Activated naive CD8-positive, alpha-beta T cell (primary cell): ENCODE data around the gene AAR2.

Source experiments
- H3K27ac Mint-ChIP-seq: one replicate; pipeline ENCODE4 v1.8.0; 2021; ENCODE audit warnings: mixed read lengths
- H3K27me3 Mint-ChIP-seq: one replicate; pipeline ENCODE4 v1.8.0; 2021; ENCODE audit warnings: mixed read lengths
- H3K36me3 Mint-ChIP-seq: one replicate; pipeline ENCODE4 v1.8.0; 2021; ENCODE audit warnings: mixed read lengths
- H3K4me1 Mint-ChIP-seq: one replicate; pipeline ENCODE4 v1.8.0; 2021; ENCODE audit warnings: low read depth, mixed read lengths
- H3K4me3 Mint-ChIP-seq: one replicate; pipeline ENCODE4 v1.8.0; 2021; ENCODE audit warnings: mild to moderate bottlenecking, mixed read lengths
- H3K9me3 Mint-ChIP-seq: one replicate; pipeline ENCODE4 v1.8.0; 2021; ENCODE audit warnings: low read depth, mixed read lengths

The AAR2 gene

GRCh38 chr20:36274181-36274841 is 38.0 kb downstream of the AAR2 start:
- no peak overlapping the region for H3K27ac Mint-ChIP-seq
- no peaks in the 10 kb centered on the region for H3K4me1 Mint-ChIP-seq
- peaks cover 5% of the 10 kb centered on the region for H3K27me3 Mint-ChIP-seq
- H3K36me3 Mint-ChIP-seq = no peaks in the 10 kb centered on the region
- no peaks in the 10 kb centered on the region for H3K9me3 Mint-ChIP-seq
- H3K4me3 Mint-ChIP-seq = no peak overlapping the region

- Mint-ChIP-seq H3K9me3 (no peaks in the 10 kb centered on the region), H3K27me3 (peaks cover 6% of the 10 kb centered on the region), H3K27ac (no peak overlapping the region), H3K4me1 (no peaks in the 10 kb centered on the region), H3K4me3 (no peak overlapping the region), H3K36me3 (no peaks in the 10 kb centered on the region)
Measured at GRCh38 chr20:36275011-36275410, 38.7 kb downstream of the AAR2 start.

- Mint-ChIP-seq H3K27ac (no peak overlapping the region), H3K9me3 (no peaks in the 10 kb centered on the region), H3K4me3 (no peak overlapping the region), H3K4me1 (no peaks in the 10 kb centered on the region), H3K36me3 (no peaks in the 10 kb centered on the region), H3K27me3 (peaks cover 11% of the 10 kb centered on the region)
Measured at GRCh38 chr20:36275441-36276189, 39.3 kb downstream of the AAR2 start.

- Mint-ChIP-seq H3K36me3 (no peaks in the 10 kb centered on the region), H3K9me3 (no peaks in the 10 kb centered on the region), H3K27ac (no peak overlapping the region), H3K4me3 (no peak overlapping the region), H3K27me3 (peaks cover 13% of the 10 kb centered on the region), H3K4me1 (no peaks in the 10 kb centered on the region)
Measured at GRCh38 chr20:36277546-36277945, 41.3 kb downstream of the AAR2 start.

- no peak overlapping the region for H3K4me3 Mint-ChIP-seq
- H3K9me3 Mint-ChIP-seq = no peaks in the 10 kb centered on the region
- H3K36me3 Mint-ChIP-seq = no peaks in the 10 kb centered on the region
- H3K4me1 Mint-ChIP-seq = no peaks in the 10 kb centered on the region
- H3K27ac Mint-ChIP-seq = no peak overlapping the region
- peaks cover 13% of the 10 kb centered on the region for H3K27me3 Mint-ChIP-seq
Measured at GRCh38 chr20:36279362-36279761, 43.1 kb downstream of the AAR2 start.

- H3K9me3 Mint-ChIP-seq = no peaks in the 10 kb centered on the region
- H3K27me3 Mint-ChIP-seq = peaks cover 13% of the 10 kb centered on the region
- H3K4me3 Mint-ChIP-seq = no peak overlapping the region
- H3K36me3 Mint-ChIP-seq = no peaks in the 10 kb centered on the region
- H3K27ac Mint-ChIP-seq = no peak overlapping the region
- H3K4me1 Mint-ChIP-seq = no peaks in the 10 kb centered on the region
Measured at GRCh38 chr20:36279776-36280175, 43.5 kb downstream of the AAR2 start.

GRCh38 chr20:36281785-36282380 is 45.6 kb downstream of the AAR2 start:
- no peak overlapping the region for H3K27ac Mint-ChIP-seq
- peaks cover 11% of the 10 kb centered on the region for H3K27me3 Mint-ChIP-seq
- H3K4me1 Mint-ChIP-seq = no peaks in the 10 kb centered on the region
- H3K4me3 Mint-ChIP-seq = no peak overlapping the region
- H3K9me3 Mint-ChIP-seq = no peaks in the 10 kb centered on the region
- no peaks in the 10 kb centered on the region for H3K36me3 Mint-ChIP-seq

- Mint-ChIP-seq H3K9me3 (peaks cover 4% of the 10 kb centered on the region), H3K4me3 (no peak overlapping the region), H3K27ac (no peak overlapping the region), H3K4me1 (no peaks in the 10 kb centered on the region), H3K36me3 (no peaks in the 10 kb centered on the region), H3K27me3 (peaks cover 10% of the 10 kb centered on the region)
Measured at GRCh38 chr20:36284751-36285150, 48.5 kb downstream of the AAR2 start.

GRCh38 chr20:36285746-36286447 is 49.6 kb downstream of the AAR2 start:
- Mint-ChIP-seq H3K27ac (no peak overlapping the region), H3K9me3 (peaks cover 4% of the 10 kb centered on the region), H3K27me3 (peaks cover 7% of the 10 kb centered on the region)

GRCh38 chr20:36297656-36298055 is 61.4 kb downstream of the AAR2 start:
- Mint-ChIP-seq H3K36me3 (no peaks in the 10 kb centered on the region), H3K9me3 (no peaks in the 10 kb centered on the region), H3K4me1 (no peaks in the 10 kb centered on the region), H3K27me3 (peaks cover 30% of the 10 kb centered on the region), H3K4me3 (no peak overlapping the region), H3K27ac (no peak overlapping the region)

More at GRCh38 chr20:36285746-36286447, 49.6 kb downstream of the AAR2 start:
- Mint-ChIP-seq H3K4me1 (no peaks in the 10 kb centered on the region), H3K36me3 (no peaks in the 10 kb centered on the region), H3K4me3 (no peak overlapping the region)

- Mint-ChIP-seq H3K27ac (no peak overlapping the region), H3K36me3 (no peaks in the 10 kb centered on the region), H3K9me3 (no peaks in the 10 kb centered on the region), H3K4me1 (no peaks in the 10 kb centered on the region), H3K4me3 (no peak overlapping the region), H3K27me3 (peaks cover 30% of the 10 kb centered on the region)
Measured at GRCh38 chr20:36298061-36298460, 61.8 kb downstream of the AAR2 start.

- H3K4me3 Mint-ChIP-seq = no peak overlapping the region
- no peaks in the 10 kb centered on the region for H3K36me3 Mint-ChIP-seq
- no peaks in the 10 kb centered on the region for H3K9me3 Mint-ChIP-seq
- peaks cover 33% of the 10 kb centered on the region for H3K27me3 Mint-ChIP-seq
- no peak overlapping the region for H3K27ac Mint-ChIP-seq
- no peaks in the 10 kb centered on the region for H3K4me1 Mint-ChIP-seq
Measured at GRCh38 chr20:36298795-36299339, 62.6 kb downstream of the AAR2 start.

GRCh38 chr20:36299459-36299858 is 63.2 kb downstream of the AAR2 start:
- H3K4me1 Mint-ChIP-seq = no peaks in the 10 kb centered on the region
- no peak overlapping the region for H3K27ac Mint-ChIP-seq
- H3K9me3 Mint-ChIP-seq = no peaks in the 10 kb centered on the region
- no peaks in the 10 kb centered on the region for H3K36me3 Mint-ChIP-seq
- no peak overlapping the region for H3K4me3 Mint-ChIP-seq
- H3K27me3 Mint-ChIP-seq = peaks cover 38% of the 10 kb centered on the region

GRCh38 chr20:36301359-36302119 is 65.3 kb downstream of the AAR2 start:
- H3K4me3 Mint-ChIP-seq = no peak overlapping the region
- peaks cover 38% of the 10 kb centered on the region for H3K27me3 Mint-ChIP-seq

More at GRCh38 chr20:36301359-36302119, 65.3 kb downstream of the AAR2 start:
- no peaks in the 10 kb centered on the region for H3K36me3 Mint-ChIP-seq
- no peaks in the 10 kb centered on the region for H3K9me3 Mint-ChIP-seq
- peaks cover 7% of the 10 kb centered on the region for H3K4me1 Mint-ChIP-seq
- H3K27ac Mint-ChIP-seq = no peak overlapping the region
